Measurements from ENCODE around the gene LCN1.

LCN1 gene

GRCh38 chr9:135489188-135489906 is 31.9 kb upstream of the LCN1 start:
- no peak for DNase-seq

- no peak for DNase-seq
These were observed 30.9 kb upstream of the LCN1 start for GRCh38 chr9:135490166-135490870.

- DNase-seq: no peak
These were observed 30.2 kb upstream of the LCN1 start for GRCh38 chr9:135490980-135491464.

- no peak for DNase-seq
These were observed 29.5 kb upstream of the LCN1 start for GRCh38 chr9:135491764-135492163.

GRCh38 chr9:135492886-135493669 is 28.2 kb upstream of the LCN1 start:
- DNase-seq: no peak

- no peak for DNase-seq
These were observed 26.3 kb upstream of the LCN1 start for GRCh38 chr9:135494791-135495559.

- no peak for DNase-seq
These were observed 22.7 kb upstream of the LCN1 start for GRCh38 chr9:135498381-135499126.

- peak; percentile 64 for DNase-seq
These were observed 21.7 kb upstream of the LCN1 start for GRCh38 chr9:135499326-135500070.

- no peak for DNase-seq
These were observed 21.1 kb upstream of the LCN1 start for GRCh38 chr9:135500071-135500524.

GRCh38 chr9:135500525-135501260 is 20.5 kb upstream of the LCN1 start, which contains the start of gene MRPS2:
Gene MRPS2, plus strand, starts transcription at chr9:135500682. Its CDS starts 29 bp downstream, at chr9:135500711.
- DNase-seq: peak; percentile 43

- DNase-seq: no peak
These were observed 19.7 kb upstream of the LCN1 start for GRCh38 chr9:135501261-135502167.

GRCh38 chr9:135502168-135502872 is 18.9 kb upstream of the LCN1 start:
- DNase-seq: no peak

- no peak for DNase-seq
These were observed 18.3 kb upstream of the LCN1 start for GRCh38 chr9:135502873-135503321.

- DNase-seq: no peak
These were observed 17.6 kb upstream of the LCN1 start for GRCh38 chr9:135503371-135504261.

- DNase-seq: no peak
These were observed 16.7 kb upstream of the LCN1 start for GRCh38 chr9:135504262-135505243.

Measured in DMS79 (cell line).